ENCODE measurements around the gene SCMH1.

The SCMH1 gene

GRCh38 chr1:41078616-41079015 lies 163.5 kb downstream of the SCMH1 start:
- TF ChIP-seq EGR1 (IDR thresholded peaks at IDR 0.05) (no peak), TCF12 (IDR thresholded peaks at IDR 0.05; ENCODE audit: low read depth) (no peak), RAD21 (IDR thresholded peaks at IDR 0.05; ENCODE audit: low read depth) (no peak), USF1 (IDR thresholded peaks at IDR 0.05) (no peak), EP300 (IDR thresholded peaks at IDR 0.05; ENCODE audit: borderline replicate concordance) (no peak)

- TF ChIP-seq TAF1 (IDR thresholded peaks at IDR 0.05; ENCODE audit: low read depth) (no peak), MAX (IDR thresholded peaks at IDR 0.05) (no peak), CREB1 (IDR thresholded peaks at IDR 0.05; ENCODE audit: low read depth) (no peak), REST (IDR thresholded peaks at IDR 0.05; ENCODE audit: low read depth) (no peak), RAD21 (IDR thresholded peaks at IDR 0.05; ENCODE audit: low read depth) (no peak), EP300 (IDR thresholded peaks at IDR 0.05; ENCODE audit: borderline replicate concordance) (no peak), YY1 (IDR thresholded peaks at IDR 0.05; ENCODE audit: low read depth) (no peak), NFIC (IDR thresholded peaks at IDR 0.05) (no peak), EGR1 (IDR thresholded peaks at IDR 0.05) (no peak), TCF12 (IDR thresholded peaks at IDR 0.05; ENCODE audit: low read depth) (no peak), USF1 (IDR thresholded peaks at IDR 0.05) (no peak), CEBPB (IDR thresholded peaks at IDR 0.05) (no peak), ZBTB7A (IDR thresholded peaks at IDR 0.05; ENCODE audit: low read depth) (no peak)
Observed at GRCh38 chr1:41078193-41078592, 163.9 kb downstream of the SCMH1 start.

DNA sequence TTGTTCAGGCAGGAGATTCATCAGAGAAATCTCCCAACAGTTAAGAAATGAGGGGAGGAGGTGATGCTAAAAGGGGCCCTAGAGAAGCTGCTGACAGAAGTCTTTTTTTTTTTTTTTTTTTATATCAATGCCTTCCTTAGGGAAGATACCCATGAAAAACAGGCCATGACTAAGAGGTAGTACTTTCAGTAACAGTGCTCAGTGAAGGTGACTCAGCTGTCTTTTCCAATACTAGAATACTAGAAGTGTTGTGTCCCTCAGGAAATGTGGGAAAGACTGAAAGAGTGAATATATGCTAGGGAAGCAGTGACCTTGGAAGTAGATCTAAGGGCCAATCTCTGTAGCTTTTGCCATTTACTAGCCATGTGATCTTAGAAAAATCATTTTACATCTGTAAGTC lies 168.1 kb downstream of the SCMH1 start:
- TF ChIP-seq RAD21 (IDR thresholded peaks at IDR 0.05; ENCODE audit: low read depth) (no peak), USF1 (IDR thresholded peaks at IDR 0.05) (no peak)

DNA sequence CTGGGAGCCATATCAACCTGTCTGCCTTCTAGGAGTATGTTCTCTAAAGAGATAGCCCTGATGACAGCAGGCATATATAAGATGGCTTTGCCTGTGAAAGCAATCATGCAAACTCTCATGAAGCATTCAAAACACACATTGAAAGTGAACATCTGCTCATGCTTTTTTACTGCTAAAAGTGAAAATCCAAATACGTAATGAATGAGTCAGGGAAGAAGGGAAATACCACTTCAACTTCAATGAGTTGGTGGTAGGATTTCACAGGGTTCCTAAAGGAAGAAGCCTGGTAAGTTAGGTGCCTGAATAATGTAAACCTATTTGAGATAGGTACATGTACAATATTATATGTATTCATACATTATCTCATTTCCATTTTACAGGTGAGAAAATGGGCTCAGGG lies 170.1 kb downstream of the SCMH1 start:
- TF ChIP-seq FOXM1 (IDR thresholded peaks at IDR 0.05; ENCODE audit: borderline replicate concordance, low read depth) (no peak), NFIC (IDR thresholded peaks at IDR 0.05) (no peak), CREB1 (IDR thresholded peaks at IDR 0.05; ENCODE audit: low read depth) (no peak), TCF12 (IDR thresholded peaks at IDR 0.05; ENCODE audit: low read depth) (no peak), MAX (IDR thresholded peaks at IDR 0.05) (no peak), CEBPB (IDR thresholded peaks at IDR 0.05) (no peak)

DNA sequence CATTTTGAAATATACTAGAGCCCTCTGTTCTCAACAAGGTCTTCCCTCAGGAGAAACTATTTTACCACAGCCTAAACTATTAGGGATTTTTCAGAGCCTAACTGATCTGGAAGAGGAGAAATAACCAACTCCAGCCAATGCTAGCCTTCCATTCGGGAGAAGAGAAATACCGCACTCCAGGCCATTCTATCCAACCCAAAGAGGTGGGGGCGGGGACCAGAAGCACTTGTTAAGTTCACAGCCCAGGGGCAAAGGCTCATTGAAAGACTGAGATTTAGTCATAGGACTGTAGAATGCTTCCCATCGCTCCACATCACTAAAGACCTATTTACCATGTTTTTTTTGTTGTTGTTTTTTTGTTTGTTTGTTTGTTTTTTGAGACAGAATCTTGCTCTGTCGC lies 185.2 kb downstream of the SCMH1 start:
- TF ChIP-seq TAF1 (IDR thresholded peaks at IDR 0.05; ENCODE audit: low read depth) (no peak), MAX (IDR thresholded peaks at IDR 0.05) (no peak), NFIC (IDR thresholded peaks at IDR 0.05) (no peak), USF1 (IDR thresholded peaks at IDR 0.05) (no peak), TEAD4 (IDR thresholded peaks at IDR 0.05) (no peak), REST (IDR thresholded peaks at IDR 0.05; ENCODE audit: low read depth) (no peak), CEBPB (IDR thresholded peaks at IDR 0.05) (no peak), RAD21 (IDR thresholded peaks at IDR 0.05; ENCODE audit: low read depth) (no peak), EP300 (IDR thresholded peaks at IDR 0.05; ENCODE audit: borderline replicate concordance) (no peak), CREB1 (IDR thresholded peaks at IDR 0.05; ENCODE audit: low read depth) (no peak), FOXM1 (IDR thresholded peaks at IDR 0.05; ENCODE audit: borderline replicate concordance, low read depth) (no peak), EGR1 (IDR thresholded peaks at IDR 0.05) (no peak), ZBTB7A (IDR thresholded peaks at IDR 0.05; ENCODE audit: low read depth) (no peak), YY1 (IDR thresholded peaks at IDR 0.05; ENCODE audit: low read depth) (no peak), TCF12 (IDR thresholded peaks at IDR 0.05; ENCODE audit: low read depth) (no peak)

DNA sequence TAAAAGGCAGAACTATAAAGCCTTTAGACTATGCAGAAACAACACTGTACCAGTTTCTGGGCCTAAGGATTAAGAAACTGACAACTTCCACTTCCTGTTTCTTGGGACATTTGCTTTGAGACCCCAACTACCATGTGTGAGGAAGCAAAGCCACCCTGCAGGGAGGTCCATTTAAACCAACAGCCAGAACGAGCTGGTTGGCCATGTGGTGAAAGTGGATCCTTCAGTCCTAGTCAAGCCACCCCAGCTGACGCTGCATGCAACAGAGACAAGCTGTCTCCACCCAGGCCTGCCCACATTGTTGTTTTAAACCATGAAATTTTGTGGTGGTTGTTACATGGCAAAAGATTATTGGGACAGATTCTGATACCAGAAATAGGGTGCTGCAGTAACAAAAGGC lies 188.8 kb downstream of the SCMH1 start:
- TF ChIP-seq YY1 (IDR thresholded peaks at IDR 0.05; ENCODE audit: low read depth) = no peak
- TF ChIP-seq TAF1 (IDR thresholded peaks at IDR 0.05; ENCODE audit: low read depth) = no peak
- no peak for TF ChIP-seq ZBTB7A (IDR thresholded peaks at IDR 0.05; ENCODE audit: low read depth)
- no peak for TF ChIP-seq EP300 (IDR thresholded peaks at IDR 0.05; ENCODE audit: borderline replicate concordance)
- no peak for TF ChIP-seq USF1 (IDR thresholded peaks at IDR 0.05)
- TF ChIP-seq NFIC (IDR thresholded peaks at IDR 0.05) = no peak
- TF ChIP-seq REST (IDR thresholded peaks at IDR 0.05; ENCODE audit: low read depth) = no peak
- TF ChIP-seq RAD21 (IDR thresholded peaks at IDR 0.05; ENCODE audit: low read depth) = no peak
- no peak for TF ChIP-seq TCF12 (IDR thresholded peaks at IDR 0.05; ENCODE audit: low read depth)
- TF ChIP-seq CREB1 (IDR thresholded peaks at IDR 0.05; ENCODE audit: low read depth) = no peak
- no peak for TF ChIP-seq CEBPB (IDR thresholded peaks at IDR 0.05)
- TF ChIP-seq MAX (IDR thresholded peaks at IDR 0.05) = no peak
